Measurements from ENCODE around the gene CCDC73.

DNA sequence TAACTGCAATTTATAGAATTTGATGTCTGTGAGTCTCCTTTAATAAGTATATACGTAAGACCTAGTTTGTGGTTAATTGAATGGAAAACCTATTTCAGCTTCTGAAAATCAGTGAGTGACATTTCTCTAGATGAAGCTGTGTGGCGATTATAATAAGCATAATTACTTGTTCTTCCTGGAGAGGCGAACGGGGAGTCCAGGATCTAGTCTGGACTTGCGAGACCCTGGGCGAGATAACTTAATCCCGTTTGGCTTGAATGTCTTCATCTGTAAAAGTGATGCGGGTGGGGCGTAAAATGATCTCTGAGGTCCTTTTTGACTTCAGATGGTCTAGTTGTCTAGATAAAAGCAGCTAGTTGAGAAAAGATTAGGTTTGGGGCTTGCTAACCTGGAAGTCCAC, 36.3 kb upstream of the CCDC73 start:
- TF ChIP-seq, protein P1, sequence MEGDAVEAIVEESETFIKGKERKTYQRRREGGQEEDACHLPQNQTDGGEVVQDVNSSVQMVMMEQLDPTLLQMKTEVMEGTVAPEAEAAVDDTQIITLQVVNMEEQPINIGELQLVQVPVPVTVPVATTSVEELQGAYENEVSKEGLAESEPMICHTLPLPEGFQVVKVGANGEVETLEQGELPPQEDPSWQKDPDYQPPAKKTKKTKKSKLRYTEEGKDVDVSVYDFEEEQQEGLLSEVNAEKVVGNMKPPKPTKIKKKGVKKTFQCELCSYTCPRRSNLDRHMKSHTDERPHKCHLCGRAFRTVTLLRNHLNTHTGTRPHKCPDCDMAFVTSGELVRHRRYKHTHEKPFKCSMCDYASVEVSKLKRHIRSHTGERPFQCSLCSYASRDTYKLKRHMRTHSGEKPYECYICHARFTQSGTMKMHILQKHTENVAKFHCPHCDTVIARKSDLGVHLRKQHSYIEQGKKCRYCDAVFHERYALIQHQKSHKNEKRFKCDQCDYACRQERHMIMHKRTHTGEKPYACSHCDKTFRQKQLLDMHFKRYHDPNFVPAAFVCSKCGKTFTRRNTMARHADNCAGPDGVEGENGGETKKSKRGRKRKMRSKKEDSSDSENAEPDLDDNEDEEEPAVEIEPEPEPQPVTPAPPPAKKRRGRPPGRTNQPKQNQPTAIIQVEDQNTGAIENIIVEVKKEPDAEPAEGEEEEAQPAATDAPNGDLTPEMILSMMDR (IDR thresholded peaks at IDR 0.05): no peak
- no peak for TF ChIP-seq EZH2 (IDR thresholded peaks at IDR 0.05; ENCODE audit: borderline replicate concordance, insufficient read depth, low read depth, low read length, poor library complexity, severe bottlenecking)

Measured in B cell (primary cell).